HG02571 (cell line): ENCODE data around the gene GAB4.

Source experiments
- ATAC-seq: cut with Tn5 transposase; IDR thresholded peaks from one replicate; pipeline ENCODE4 v1.9.1; 2021; ENCODE audit warnings: mild to moderate bottlenecking, moderate library complexity; ENCODE audit not compliant: unreplicated experiment

The GAB4 gene

GRCh38 chr22:16989915-16990314 is 18.1 kb downstream of the GAB4 start:
- no peak for ATAC-seq

DNA sequence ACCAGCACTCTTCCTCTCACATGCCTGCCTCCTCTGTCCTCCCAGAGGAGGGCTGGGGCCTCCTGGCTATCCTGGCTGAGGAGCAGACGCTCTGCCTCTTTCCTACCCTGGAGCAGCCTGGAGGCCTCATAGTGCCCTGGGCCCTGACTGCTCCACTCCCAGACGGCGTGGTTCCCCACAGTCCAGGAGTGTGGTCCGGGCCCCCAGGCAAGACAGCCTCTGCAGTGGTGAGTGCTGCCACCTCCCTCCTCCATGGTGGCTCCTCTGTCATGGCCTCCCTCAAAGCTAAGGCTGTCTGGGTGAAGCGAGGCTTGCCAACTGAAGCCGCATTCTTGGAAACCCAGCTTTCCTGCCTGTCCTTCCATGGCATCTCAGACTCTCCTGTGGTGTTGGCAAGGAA is 19.8 kb downstream of the GAB4 start:
- no peak for ATAC-seq

GRCh38 chr22:16987822-16988221 is 20.2 kb downstream of the GAB4 start:
- no peak for ATAC-seq

- ATAC-seq: no peak
Measured at GRCh38 chr22:16975155-16975885, 32.7 kb downstream of the GAB4 start.

DNA sequence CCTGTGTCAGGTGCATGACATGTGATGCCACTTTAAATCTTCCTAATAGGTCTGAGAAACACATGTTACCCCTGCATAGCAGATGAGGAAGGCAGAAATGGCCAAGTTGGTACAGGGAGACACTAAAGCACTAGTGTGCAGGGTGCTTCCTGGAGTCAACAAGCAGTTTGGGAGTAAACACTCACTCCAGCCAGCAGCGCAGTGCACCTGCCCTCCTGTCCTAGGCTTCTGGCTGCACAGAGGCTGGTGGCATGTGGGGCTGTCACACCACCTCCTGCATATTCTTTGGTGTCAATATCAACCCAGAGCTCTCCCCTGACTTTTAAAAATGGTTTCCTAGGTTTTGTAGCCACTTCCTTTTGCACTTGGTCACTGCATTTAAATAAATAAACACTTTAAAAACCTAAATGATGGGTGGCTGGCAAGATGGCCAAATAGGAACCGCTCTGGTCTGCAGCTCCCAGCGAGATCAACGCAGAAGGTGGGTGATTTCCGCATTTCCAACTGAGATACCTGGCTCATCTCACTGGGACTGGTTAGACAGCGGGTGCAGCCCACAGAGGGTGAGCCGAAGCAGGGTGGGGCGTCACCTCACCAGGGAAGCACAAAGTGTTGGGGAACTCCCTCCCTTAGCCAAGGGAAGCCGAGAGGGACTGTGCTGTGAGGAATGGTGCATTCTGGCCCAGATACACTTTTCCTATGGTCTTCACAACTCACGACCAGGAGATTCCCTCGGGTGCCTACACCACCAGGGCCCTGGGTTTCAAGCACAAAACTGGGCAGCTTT is 33.5 kb downstream of the GAB4 start:
- ATAC-seq: no peak

DNA sequence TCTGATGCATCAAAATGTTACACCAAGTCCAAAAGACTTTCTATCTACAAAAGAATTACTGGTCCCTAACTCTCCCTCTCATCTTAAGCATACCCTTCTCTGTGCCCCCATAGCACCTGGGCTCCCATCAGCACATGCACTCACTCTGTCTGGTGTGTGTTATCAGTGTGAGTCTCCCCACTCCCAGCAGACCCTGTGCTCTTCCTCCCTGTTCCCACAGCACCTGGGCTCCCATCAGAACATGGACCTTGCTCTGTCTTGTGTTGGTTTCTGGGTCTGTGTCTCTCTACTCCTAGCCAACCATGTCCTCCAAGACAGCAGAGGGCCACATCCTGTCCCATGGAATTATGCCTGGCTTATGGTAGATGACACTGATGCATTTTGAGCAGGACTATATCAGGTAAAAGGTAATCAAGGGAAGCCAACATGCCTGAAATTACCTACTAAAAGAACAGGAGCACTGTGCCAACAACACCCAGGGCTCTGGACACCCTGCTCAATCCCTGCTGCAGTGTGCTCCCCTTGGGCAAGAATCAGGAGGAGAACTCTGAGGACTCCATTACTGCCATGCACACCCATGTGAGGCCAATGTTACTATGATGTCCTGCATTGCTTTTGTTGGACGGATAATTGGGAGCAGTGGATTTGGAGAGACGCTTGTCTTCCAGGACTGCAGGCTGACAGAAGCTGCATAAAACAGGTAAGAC is 34.3 kb downstream of the GAB4 start:
- no peak for ATAC-seq

GRCh38 chr22:16972311-16972710 is 35.7 kb downstream of the GAB4 start:
- ATAC-seq: no peak

GRCh38 chr22:16970446-16970845 is 37.6 kb downstream of the GAB4 start:
- no peak for ATAC-seq

GRCh38 chr22:16969508-16970327 is 38.3 kb downstream of the GAB4 start:
- no peak for ATAC-seq

- no peak for ATAC-seq
Measured at GRCh38 chr22:16968218-16968595, 39.8 kb downstream of the GAB4 start.

GRCh38 chr22:16967453-16968217 is 40.4 kb downstream of the GAB4 start:
- no peak for ATAC-seq

- no peak for ATAC-seq
Measured at GRCh38 chr22:16966251-16966650, 41.8 kb downstream of the GAB4 start.

DNA sequence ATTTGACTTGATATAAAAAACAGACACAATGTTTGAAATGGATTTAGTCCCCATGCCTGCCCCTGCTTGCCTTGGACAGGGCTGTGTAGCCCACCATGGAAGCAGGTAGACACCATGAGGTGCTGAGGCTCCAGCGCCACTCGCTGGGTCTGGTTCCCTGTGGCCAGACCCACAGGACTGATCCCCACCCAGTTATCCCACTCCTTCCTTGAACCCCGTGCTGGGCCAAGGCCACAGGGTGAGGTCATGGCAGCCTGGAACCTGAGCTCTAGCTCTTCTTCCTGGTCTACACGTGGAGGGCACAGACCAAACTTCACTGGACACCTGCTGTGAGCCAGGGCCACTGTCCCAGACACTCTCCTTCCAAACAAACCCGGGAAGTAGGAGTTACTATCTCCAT is 42.5 kb downstream of the GAB4 start:
- ATAC-seq: no peak

DNA sequence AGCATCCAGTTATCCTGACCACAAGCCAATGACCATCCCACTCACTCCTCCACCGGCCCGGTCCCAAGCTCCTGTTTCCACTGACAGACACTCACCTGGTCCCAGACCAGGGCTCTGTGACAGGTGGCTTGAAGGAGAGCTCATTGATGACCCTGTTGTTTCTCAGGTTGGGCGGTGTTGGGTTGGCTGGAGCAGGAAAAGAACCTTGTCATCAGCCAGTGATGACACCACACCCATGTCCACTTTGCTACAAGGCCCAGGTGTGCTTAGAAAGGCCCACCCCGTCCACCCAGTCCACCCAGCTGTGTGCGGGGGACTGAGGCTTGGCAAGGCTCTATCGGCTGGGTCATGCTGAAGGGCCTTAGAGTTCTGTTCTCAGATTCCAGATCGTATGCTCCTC is 42.9 kb downstream of the GAB4 start:
- no peak for ATAC-seq

GRCh38 chr22:16964366-16964765 is 43.7 kb downstream of the GAB4 start:
- no peak for ATAC-seq

DNA sequence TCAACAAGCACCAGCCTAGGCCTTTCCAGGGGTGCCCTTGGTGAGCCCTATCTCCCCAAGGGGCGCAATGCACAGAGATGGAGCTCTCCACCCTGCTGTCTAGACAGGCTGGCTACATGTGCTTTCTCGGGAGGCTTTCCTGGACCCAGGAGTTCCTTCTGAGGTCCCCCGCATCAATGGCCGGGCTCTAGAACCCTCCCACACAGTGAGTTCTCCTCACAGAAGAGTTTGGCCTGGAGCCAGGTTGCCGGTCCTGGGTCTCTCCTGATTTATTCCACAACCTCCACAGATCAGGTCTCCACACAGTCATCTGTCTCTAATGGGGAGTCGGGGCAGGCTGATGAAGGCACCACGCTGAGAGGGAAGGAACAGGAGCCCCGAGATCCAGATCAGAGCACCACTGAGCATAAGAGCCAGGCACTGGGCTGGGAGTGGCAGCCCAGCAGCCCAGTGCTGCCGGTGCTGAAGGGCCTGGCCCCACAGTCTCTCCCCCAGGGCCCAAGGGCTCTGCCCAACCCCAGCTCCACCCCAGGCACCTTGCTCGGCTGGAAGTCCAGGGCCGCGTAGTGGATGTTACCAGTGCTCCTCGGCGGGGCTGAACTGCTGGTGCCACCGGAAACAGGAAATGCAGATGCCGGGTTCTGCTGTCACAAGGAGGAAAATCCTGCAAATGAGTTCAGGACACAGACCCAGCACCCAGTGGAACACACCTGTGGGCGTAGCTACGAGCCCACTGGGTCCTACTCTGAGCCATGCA is 44.7 kb downstream of the GAB4 start:
- no peak for ATAC-seq

DNA sequence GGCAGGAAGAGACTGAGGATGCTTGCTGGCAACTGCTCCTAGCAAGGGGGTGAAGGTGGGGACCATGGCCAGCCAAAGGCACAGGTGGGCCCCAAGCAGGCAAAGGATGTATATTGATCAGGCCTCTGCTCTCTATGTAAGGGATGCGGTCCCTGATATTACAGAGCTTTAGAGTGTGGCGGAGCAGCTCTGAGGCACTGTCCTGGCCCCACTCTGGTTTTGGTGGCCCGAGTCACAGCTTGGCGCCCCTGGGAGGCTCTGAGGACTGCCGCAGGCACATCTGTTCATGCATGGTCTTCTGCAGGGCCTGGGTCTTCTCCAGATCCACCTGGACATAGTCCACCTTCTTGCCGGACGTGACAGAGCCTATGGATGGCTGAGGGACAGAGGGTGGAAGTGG is 45.5 kb downstream of the GAB4 start:
- ATAC-seq: no peak

DNA sequence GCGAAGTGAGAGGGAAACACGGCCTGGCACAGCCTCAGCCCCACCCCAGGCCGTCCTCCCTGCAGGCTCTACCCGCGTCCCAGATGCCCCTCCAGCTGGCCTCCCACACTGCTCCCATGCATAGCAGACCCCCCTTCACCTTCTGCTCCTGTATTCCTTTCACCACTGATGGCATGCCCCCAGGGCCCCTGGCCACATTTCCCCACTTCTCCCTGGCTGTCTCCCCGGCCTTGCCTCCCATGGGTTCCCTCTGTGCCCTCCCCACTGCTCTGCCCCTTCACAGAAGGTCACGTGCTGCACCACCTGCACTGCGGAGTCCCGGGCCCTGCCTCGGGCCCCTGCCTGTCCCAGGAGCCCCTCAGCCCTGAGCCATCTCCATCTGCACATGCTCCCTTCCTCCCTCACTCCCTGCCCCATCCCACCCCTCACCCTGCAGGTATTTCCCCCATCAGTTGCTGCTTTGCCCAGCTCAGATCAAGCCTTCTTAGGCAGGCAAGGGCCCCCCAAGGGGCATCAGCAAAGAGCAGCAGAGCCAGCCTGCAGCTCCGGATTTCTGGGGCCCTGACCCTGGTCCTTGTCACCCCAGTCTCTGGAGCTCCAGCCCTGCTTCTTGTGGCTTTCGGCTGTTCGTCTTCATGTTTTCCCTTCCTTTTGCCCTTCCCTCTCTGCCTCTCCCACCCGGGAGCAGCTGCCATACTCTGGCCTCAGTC is 46.4 kb downstream of the GAB4 start:
- no peak for ATAC-seq

DNA sequence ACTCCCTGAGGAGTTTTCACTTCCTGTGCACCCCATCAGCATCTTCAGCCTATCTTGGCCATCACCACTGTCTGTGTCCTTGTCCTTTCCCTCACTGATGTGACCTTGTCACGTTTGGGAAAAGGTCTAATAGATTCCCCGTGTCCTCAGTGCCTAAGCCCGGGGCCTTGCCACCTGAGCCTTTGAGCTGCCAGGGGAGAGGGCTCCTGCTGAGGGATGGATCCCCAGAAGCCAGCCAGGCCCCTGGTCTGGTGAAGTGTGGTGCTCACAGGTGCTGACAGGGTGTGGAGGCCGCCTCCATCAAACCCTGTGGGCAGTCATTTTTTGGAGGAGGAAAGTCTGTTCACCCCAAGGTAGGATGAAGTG is 47.2 kb downstream of the GAB4 start:
- ATAC-seq: no peak
